GM03348 (cell line): ENCODE results near the gene OGFOD3.

Experiments used
- DNase-seq: peaks from one replicate; pipeline ENCODE4 v3.0.0; 2012; ENCODE audit warnings: low spot score

OGFOD3 gene

GRCh38 chr17:82446649-82447048 lies 28.3 kb upstream of the OGFOD3 start:
- DNase-seq = no peak

- no peak for DNase-seq
Observed at GRCh38 chr17:82446124-82446523, 27.7 kb upstream of the OGFOD3 start.

- no peak for DNase-seq
Observed at GRCh38 chr17:82445542-82445941, 27.2 kb upstream of the OGFOD3 start.

GRCh38 chr17:82444941-82445521 lies 26.6 kb upstream of the OGFOD3 start:
- DNase-seq = no peak

GRCh38 chr17:82444284-82444893 lies 26.0 kb upstream of the OGFOD3 start:
- no peak for DNase-seq

GRCh38 chr17:82443465-82444283 lies 25.3 kb upstream of the OGFOD3 start:
- DNase-seq = no peak

- no peak for DNase-seq
Observed at GRCh38 chr17:82442643-82443464, 24.5 kb upstream of the OGFOD3 start.

- DNase-seq = no peak
Observed at GRCh38 chr17:82441691-82442487, 23.5 kb upstream of the OGFOD3 start.

GRCh38 chr17:82440991-82441627 lies 22.7 kb upstream of the OGFOD3 start:
- DNase-seq = no peak

GRCh38 chr17:82440469-82440981 lies 22.1 kb upstream of the OGFOD3 start:
- no peak for DNase-seq

- DNase-seq = no peak
Observed at GRCh38 chr17:82439829-82440365, 21.5 kb upstream of the OGFOD3 start.

GRCh38 chr17:82439194-82439828 lies 20.9 kb upstream of the OGFOD3 start:
- no peak for DNase-seq

GRCh38 chr17:82438401-82439193 lies 20.2 kb upstream of the OGFOD3 start:
- no peak for DNase-seq

- no peak for DNase-seq
Observed at GRCh38 chr17:82437325-82437668, 18.9 kb upstream of the OGFOD3 start.

GRCh38 chr17:82436601-82437324 lies 18.4 kb upstream of the OGFOD3 start:
- DNase-seq = no peak

GRCh38 chr17:82435601-82436583 lies 17.5 kb upstream of the OGFOD3 start:
- no peak for DNase-seq

- no peak for DNase-seq
Observed at GRCh38 chr17:82435103-82435502, 16.7 kb upstream of the OGFOD3 start.

GRCh38 chr17:82434216-82434565 lies 15.8 kb upstream of the OGFOD3 start:
- DNase-seq = no peak
